Activated CD8-positive, alpha-beta memory T cell treated with anti-CD3 and anti-CD28 coated beads, Interleukin-2, amount 50 U/mL, for 1 hour (primary cell): ENCODE measurements around the gene CDYL2.
"Not testable (repeated sequence)": the region's sequence is repeated elsewhere in the genome, so short reads cannot be mapped to it uniquely, and the experiment has no call there.

Experiments
- DNase-seq: peaks from one replicate; pipeline ENCODE4 v3.0.0-alpha.2; 2020; ENCODE audit errors: extremely low read depth

Gene CDYL2, protein sequence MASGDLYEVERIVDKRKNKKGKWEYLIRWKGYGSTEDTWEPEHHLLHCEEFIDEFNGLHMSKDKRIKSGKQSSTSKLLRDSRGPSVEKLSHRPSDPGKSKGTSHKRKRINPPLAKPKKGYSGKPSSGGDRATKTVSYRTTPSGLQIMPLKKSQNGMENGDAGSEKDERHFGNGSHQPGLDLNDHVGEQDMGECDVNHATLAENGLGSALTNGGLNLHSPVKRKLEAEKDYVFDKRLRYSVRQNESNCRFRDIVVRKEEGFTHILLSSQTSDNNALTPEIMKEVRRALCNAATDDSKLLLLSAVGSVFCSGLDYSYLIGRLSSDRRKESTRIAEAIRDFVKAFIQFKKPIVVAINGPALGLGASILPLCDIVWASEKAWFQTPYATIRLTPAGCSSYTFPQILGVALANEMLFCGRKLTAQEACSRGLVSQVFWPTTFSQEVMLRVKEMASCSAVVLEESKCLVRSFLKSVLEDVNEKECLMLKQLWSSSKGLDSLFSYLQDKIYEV

DNA sequence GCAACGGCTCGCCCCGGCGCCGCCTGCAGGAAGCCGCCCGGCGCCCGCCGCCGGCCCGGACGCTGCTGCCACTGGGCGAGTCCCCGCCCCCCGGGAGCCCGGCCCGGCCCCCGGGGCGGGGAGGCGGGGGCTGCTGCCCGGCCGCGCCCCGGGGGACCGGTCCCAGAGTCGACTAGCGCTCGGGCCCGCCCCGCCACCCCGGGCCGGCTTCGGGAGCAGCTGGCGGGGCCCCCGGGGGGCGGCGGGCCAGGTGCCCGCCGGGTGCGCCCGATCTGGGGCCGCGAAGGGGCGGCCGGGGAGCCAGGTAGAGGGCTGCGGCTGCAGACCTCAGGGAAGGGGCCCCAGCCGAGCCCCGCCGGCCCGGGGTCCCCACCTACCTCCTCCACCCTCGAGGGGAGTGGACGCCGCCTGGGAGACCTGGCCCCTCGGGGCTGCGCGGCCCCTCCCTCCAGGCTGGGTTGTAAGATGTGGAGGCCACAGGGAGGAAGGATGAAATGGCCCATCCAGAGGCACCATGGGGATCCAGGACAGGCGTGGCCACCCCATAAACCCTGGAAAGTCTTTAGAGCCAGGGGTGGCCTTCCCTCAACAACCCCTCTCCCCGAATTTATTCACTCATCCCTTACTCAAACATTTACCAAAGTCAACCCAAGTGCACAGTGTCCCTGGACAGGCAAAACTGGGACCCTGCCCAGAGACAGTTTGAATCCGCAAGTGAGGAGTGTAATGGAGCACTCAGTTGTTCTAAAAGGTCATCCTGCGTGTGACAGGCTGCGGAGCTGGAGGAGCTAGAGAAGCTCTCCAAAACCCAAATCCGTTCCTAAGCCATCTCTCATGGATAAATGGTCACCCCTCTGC is at the start of gene CDYL2:
CDYL2 (minus strand) TSS at position 73 of the 858 bp plus-strand sequence. CDS start 425 bp downstream, outside the sequence.
- no peak for DNase-seq

DNA sequence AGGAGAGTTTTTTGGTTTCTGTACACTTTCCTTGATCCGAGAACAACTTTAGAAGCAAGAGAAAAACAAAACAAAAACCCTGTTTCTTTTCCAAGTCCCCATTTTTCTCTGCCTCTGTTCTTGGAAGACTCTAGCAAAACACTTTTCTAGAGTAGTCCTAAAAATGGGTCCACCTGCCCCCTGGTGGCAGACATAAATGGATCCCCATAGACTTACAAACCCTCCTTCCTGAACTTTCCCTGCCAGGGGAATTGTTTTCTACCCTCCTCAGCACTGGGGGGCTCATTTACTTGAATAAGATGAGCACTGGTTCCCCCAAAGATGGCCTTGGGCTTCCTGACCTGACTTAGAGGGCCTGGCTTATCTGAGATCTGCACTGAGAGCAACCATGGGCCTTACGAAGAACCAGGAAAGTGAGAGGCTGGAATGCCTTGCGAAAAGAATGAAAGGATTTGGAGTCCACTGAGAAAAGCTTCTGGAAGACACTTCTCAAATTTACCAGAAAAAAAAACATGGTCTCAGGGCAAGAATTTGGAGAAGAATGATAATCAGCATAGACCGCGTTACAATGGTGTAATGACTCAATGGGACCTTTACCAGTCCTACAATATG is 48.0 kb upstream of the CDYL2 start:
- no peak for DNase-seq

GRCh38 chr16:80851831-80852230 is 47.4 kb upstream of the CDYL2 start:
- no peak for DNase-seq

DNA sequence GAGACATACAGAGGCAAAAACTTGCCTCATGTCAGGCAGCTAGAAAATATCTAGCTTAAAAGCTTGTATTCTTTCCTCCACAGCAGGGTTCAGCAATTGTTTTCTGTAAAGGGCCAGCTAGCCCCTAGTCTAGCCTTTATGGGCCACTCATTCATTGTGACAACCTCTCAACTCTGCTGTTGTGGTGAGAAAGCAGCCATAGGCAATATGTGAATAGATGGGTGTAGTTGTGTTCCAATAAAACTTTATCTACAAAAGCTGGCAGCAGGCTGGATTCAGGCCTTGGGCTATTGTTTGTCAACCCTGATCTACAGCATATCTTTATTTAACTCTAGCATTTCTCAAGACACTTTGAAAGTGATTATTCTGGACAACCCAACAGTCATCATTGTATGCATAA is 46.4 kb upstream of the CDYL2 start:
- no peak for DNase-seq

DNA sequence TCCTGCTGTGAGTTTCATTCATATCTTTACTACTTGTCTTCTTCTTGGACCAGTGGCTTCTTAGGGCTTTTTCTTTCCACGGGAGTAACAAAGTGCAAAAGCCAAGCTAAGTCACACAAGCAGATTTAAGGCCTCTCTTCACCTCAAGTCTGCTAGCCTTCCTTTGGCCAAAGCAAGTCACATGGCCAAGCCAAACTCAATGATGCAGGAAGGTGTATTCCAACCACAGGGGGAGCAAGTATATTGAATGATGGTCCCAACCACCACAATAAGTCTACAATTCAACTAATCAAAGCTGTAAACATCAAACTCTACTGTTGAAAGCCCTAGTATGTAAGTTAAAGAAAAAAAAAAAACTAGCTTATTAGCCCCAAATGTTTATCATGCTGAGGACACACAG is 44.5 kb upstream of the CDYL2 start:
- no peak for DNase-seq

DNA sequence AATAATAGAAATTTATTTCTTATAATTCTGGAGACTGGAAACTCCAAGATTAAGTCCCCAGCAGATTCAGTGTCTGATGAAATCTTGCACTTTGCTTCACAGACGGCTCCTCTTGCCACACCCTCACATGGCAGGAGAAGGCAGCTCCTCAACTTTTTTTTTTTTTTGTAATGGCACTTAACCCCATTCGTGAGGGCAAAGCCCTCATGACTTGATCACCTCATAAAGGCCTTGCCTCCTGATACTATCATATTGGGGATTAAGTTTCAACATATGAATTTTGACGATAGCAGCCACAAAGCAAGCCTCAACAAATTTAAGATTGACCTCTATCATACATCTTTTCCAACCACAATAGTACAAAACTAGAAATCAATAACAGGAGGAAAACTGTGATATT is 42.3 kb upstream of the CDYL2 start:
- no peak for DNase-seq

GRCh38 chr16:80846275-80846674 is 41.9 kb upstream of the CDYL2 start:
- no peak for DNase-seq

DNA sequence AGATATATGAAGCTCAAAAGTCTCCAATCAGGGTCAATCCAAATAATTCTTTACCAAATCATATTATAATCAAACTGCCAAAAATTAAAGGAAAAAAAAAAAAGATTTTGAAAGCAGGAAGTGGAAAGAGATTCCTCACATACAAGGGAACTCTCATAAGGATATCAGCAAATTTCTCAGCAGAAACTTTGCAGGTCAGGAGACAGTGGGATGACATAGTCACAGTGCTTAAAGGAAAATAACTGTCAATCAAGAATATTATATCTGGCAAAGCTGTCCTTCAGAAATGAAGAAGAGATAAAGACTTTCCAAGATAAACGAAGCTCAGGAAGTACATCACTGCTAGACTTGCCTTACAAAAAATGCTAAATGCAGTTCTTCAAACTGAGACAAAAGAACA is 40.0 kb upstream of the CDYL2 start:
- no peak for DNase-seq

DNA sequence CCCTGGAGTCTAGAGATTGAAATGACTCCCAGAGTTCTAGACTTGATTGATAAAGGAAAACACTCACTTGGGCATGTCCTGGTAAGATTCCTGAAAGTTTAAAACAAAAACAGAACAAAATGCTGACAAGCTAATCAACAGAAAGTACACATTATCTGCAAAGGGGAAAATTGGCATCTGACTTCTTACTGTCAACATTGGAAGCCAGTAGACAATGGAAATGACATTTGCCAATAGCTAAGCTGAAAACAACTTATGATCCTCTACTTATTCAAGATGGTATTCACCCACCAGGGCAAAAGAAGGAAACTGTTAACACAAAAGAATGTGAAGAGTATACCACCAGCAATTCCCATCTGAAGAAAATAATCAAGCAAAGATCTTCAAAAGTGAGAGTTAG is 36.8 kb upstream of the CDYL2 start:
- no peak for DNase-seq

DNA sequence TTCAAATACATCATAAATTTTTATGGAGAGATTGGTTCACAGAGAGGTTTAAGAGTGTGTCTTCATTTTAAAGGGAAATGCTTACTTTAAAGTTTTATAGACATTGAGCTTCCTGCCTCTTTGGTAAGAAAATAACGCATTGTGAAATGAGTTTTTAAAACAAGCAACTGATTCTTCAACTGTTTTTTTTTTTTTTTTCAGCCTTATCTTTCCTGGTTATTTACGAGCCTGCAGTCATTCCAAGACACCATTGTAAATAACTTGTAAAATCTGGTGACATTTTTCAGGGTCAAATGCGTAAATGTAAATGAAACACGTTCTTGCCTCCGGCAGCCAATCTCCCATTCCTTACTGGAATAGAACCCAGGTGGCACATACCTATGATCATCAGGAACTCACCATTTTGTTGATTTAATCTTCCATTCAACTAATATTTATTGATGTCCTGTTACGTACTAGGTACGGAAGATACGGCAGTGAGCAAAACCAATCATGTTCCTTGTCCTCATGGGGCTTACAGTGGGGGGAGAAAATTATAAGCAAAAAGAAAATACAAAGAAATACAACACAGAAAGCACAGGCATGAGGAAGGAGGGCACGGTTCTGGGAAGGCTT is 33.2 kb upstream of the CDYL2 start:
- no peak for DNase-seq

GRCh38 chr16:80836846-80837245 is 32.4 kb upstream of the CDYL2 start:
- no peak for DNase-seq

GRCh38 chr16:80836202-80836601 is 31.8 kb upstream of the CDYL2 start:
- no peak for DNase-seq

- no peak for DNase-seq
These were observed 26.6 kb upstream of the CDYL2 start for GRCh38 chr16:80831039-80831438.

DNA sequence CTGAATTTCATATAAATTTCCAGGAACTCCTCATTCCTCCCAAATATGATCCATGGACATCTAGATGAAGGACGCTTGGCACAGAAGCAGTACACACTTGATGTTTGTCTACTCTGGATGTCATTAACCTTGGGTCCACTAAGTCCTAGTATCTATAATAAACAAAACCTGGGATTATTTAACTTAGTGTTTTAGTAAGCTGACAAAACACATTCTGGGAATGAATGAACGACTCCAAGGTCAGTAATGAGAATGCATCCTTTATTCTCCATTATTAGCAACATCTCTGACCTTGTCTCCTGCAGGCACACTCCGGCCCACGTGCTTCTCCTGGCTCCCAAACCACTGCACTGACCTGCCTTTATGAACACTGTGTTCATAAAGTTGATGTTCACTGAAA is 24.1 kb upstream of the CDYL2 start:
- DNase-seq, result no peak

DNA sequence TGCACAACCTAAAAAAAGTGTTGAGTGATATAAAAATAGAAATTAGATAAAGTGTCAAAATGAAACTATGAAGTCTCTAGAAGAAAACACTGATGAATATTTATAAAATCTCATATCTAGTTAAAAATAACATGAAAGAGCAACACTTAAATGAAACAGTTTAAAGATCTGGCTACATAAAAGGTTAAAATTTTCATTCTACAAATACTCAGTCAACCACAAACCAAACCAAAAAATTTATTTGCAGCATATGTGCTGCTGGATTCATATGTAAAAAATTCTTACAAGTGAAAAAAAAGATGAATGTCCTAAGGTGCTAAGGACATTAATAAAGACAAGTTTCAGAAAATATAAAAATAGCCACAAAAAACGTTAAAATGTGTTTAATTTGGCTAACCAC is 22.6 kb upstream of the CDYL2 start:
- DNase-seq, result no peak

DNA sequence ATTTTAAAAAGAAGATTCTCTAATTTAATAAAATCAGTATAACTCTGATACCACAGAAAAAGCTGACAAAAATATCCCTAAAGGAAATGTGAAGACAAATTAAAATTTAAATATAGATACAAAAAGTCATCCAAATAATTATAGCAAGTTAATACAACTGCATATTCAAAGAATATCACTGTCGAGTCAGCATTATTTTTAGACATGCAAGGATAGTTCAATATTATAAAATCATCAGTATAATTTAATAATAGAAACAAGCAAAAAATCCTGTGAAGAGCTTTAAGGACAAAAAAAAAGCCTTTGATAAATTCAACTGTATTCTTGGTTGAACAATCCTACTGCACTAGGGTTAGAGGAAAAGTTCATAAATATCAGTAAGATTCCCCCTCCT is 21.0 kb upstream of the CDYL2 start:
- no peak for DNase-seq

GRCh38 chr16:80824623-80825364 is 20.4 kb upstream of the CDYL2 start:
- DNase-seq, result no peak

DNA sequence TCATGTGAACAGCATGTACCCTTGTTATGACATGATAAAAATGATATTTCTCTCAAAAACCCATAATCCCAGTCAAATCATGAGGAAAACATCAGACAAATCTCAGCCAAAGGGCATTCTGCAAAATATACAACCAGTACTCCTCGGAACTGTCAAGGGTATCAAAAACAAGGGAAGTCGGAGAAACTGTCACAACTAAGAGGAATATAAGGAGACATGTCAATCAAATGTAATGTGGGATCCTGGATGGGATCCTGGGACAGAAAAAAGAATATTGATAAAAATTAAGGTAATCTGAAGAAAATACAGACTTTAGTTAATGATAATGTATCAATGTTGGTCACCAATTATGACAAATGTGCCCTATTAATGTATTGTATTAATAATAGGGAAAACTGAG is 15.6 kb upstream of the CDYL2 start:
- DNase-seq, result no peak

DNA sequence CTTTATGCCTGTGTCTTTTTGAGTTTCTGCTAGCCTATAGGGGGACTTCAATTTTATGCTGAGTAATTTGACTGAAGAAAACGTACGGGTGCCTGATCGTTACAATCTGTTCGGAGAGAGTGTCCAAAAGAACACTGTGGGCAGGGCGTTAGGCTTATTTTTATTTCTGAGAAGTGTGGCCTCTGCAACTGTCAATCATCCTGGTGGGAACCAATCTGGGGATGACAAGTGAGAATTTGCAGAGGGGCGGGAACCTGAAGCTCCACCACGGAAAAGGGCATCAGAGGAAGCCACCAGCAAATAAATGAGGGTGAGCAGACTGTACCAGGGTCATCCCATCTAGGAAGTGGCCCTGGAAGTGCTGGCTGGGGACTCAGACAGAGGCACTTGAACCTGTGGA is 12.0 kb upstream of the CDYL2 start:
- no peak for DNase-seq

DNA sequence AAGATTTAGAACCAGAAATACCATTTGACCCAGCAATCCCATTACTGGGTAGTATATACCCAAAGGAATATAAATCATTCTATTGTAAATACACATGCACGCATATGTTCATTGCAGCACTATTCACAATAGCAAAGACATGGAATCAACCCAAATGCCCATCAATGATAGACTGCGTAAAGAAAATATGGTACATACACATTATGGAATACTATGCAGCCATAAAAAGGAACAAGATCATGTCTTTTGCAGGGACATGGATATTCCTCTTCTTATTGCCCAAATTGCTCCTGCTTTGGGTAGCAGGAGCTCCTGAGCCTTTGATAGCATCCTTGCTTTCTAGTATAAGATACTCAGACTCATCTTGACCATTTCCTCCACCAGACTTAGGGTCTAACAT is 10.9 kb upstream of the CDYL2 start:
- DNase-seq, result not testable (repeated sequence)

DNA sequence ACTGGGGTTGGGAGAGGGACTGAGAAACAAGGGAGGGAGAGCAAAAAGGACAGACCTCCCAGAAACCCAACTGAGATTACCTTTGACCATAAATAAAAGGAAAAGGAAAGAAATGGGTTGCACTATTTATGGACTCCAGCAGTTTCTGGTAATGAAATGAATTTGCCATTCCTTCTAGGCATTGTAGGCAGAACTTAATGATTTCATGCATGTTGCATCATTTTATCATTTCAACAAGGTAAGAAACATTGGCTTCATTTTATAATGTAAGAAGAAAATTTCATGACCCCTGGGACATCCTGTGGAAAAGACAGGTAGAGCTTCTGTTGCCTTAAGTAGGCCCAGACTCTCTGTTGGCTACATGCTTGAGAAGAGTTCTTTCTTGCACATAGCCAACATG is 8.2 kb upstream of the CDYL2 start:
- DNase-seq, result no peak
